IMR-90 (cell line): ENCODE results near the gene UNC93B1. TPM values are rescaled to one million over a fixed set of nuclear protein-coding genes. Genes with fewer than 3 reads are reported as not detected.

Source experiments
- ATAC-seq: fragments of 200-7000 bp; cut with Tn5 transposase; 2 replicates; pipeline ENCODE4 v1.9.1; 2020; ENCODE audit warnings: low read depth, mild to moderate bottlenecking, moderate library complexity
- BruUV-seq: library from RNA; stranded (reverse); fragments of 400-500 nt; replicated peaks from 2 replicates; lab custom pipeline; 2021; lab: Mats Ljungman, UMichigan
- CTCF ChIA-PET: fragments of 300-600 bp; formaldehyde crosslinking; extraction: SDS; loops from one replicate; lab custom pipeline; 2021; ENCODE audit warnings: antibody characterized with exemption; lab: Yijun Ruan, JAX
- POLR2A ChIA-PET: fragments of 300-600 bp; sonication (Branson Sonifier 250); formaldehyde crosslinking; loops from one replicate; lab custom pipeline; 2022; ENCODE audit warnings: antibody characterized with exemption; ENCODE audit not compliant: unreplicated experiment; lab: Charles Lee
- DNase-seq: peaks from one replicate; pipeline ENCODE4 v3.0.0; 2013
- H2AFZ ChIP-seq: replicated peaks from 2 replicates; pipeline ENCODE3; 2013; ENCODE audit warnings: low read length, mild to moderate bottlenecking; ENCODE audit not compliant: poor library complexity
- H2AK5ac ChIP-seq: 2 replicates; pipeline ENCODE4 v1.6.1; 2013; ENCODE audit warnings: low read depth, low read length, inconsistent platforms
- H2AK9ac ChIP-seq: replicated peaks from 2 replicates; pipeline ENCODE3; 2013; ENCODE audit warnings: mild to moderate bottlenecking, low read depth, low read length, moderate library complexity; ENCODE audit not compliant: poor library complexity
- H2BK120ac ChIP-seq: 2 replicates; pipeline ENCODE4 v1.6.1; 2013; ENCODE audit warnings: low read depth, low read length, inconsistent platforms
- H2BK15ac ChIP-seq: 3 replicates; pipeline ENCODE4 v1.6.1; 2013; ENCODE audit warnings: low read depth, low read length, inconsistent platforms
- H2BK20ac ChIP-seq: 2 replicates; pipeline ENCODE4 v1.6.1; 2013; ENCODE audit warnings: low read depth, mild to moderate bottlenecking, inconsistent platforms, low read length, moderate library complexity
- H2BK5ac ChIP-seq: 2 replicates; pipeline ENCODE4 v1.6.1; 2013; ENCODE audit warnings: mild to moderate bottlenecking, low read depth, low read length, inconsistent platforms; ENCODE audit not compliant: poor library complexity, severe bottlenecking
- H3K14ac ChIP-seq: replicated peaks from 2 replicates; pipeline ENCODE4 v1.6.1; 2013; ENCODE audit warnings: low read depth, low read length, inconsistent platforms
- H3K18ac ChIP-seq: 2 replicates; pipeline ENCODE4 v1.6.1; 2013; ENCODE audit warnings: low read depth, low read length, control low read depth
- H3K23ac ChIP-seq: 2 replicates; pipeline ENCODE4 v1.6.1; 2013; ENCODE audit warnings: low read depth, low read length, inconsistent platforms
- H3K27ac ChIP-seq: 2 replicates; pipeline ENCODE4 v1.5.1; 2013; ENCODE audit warnings: mild to moderate bottlenecking, control low read depth, low read length; ENCODE audit not compliant: insufficient read depth
- H3K27me3 ChIP-seq: 2 replicates; pipeline ENCODE4 v1.6.1; 2013; ENCODE audit warnings: low read length; ENCODE audit not compliant: control insufficient read depth, insufficient read depth
- H3K36me3 ChIP-seq: 2 replicates; pipeline ENCODE4 v1.6.1; 2013; ENCODE audit warnings: low read length, mixed read lengths; ENCODE audit not compliant: control insufficient read depth, insufficient read depth
- H3K4ac ChIP-seq: 2 replicates; pipeline ENCODE4 v1.6.1; 2013; ENCODE audit warnings: low read depth, low read length, inconsistent platforms
- H3K4me1 ChIP-seq: 2 replicates; pipeline ENCODE4 v1.6.1; 2013; ENCODE audit warnings: low read length, mixed read lengths; ENCODE audit not compliant: control insufficient read depth, insufficient read depth
- H3K4me2 ChIP-seq: 2 replicates; pipeline ENCODE4 v1.6.1; 2013; ENCODE audit warnings: low read depth, mild to moderate bottlenecking, control low read depth, low read length, moderate library complexity
- H3K4me3 ChIP-seq: 2 replicates; pipeline ENCODE4 v1.5.1; 2013; ENCODE audit warnings: low read depth, mild to moderate bottlenecking, control low read depth, low read length, moderate library complexity; ENCODE audit not compliant: insufficient read depth
- H3K56ac ChIP-seq: 2 replicates; pipeline ENCODE4 v1.6.1; 2013; ENCODE audit warnings: low read length, inconsistent platforms; ENCODE audit not compliant: insufficient read depth; ENCODE audit errors: extremely low read depth
- H3K79me1 ChIP-seq, 2 experiments: 2 replicates each; pipeline ENCODE4 v1.6.1; 2013; ENCODE audit warnings: low read length in 2 of 2, inconsistent platforms in 1 of 2, low read depth in 1 of 2
- H3K9ac ChIP-seq: 2 replicates; pipeline ENCODE4 v1.6.1; 2013; ENCODE audit warnings: low read depth, low read length, control low read depth
- H3K9me1 ChIP-seq: 2 replicates; pipeline ENCODE4 v1.6.1; 2013; ENCODE audit warnings: low read length, inconsistent platforms; ENCODE audit not compliant: insufficient read depth
- H3K9me3 ChIP-seq: 2 replicates; pipeline ENCODE4 v1.6.1; 2013; ENCODE audit warnings: low read length; ENCODE audit not compliant: control insufficient read depth, insufficient read depth
- H4K20me1 ChIP-seq: 2 replicates; pipeline ENCODE4 v1.6.1; 2013; ENCODE audit warnings: low read length, inconsistent platforms; ENCODE audit not compliant: insufficient read depth
- H4K5ac ChIP-seq: 2 replicates; pipeline ENCODE4 v1.6.1; 2013; ENCODE audit warnings: mild to moderate bottlenecking, low read depth, low read length, control low read depth
- H4K8ac ChIP-seq, 2 experiments: 2 replicates each; pipeline ENCODE4 v1.6.1; 2013; ENCODE audit warnings: low read depth in 2 of 2, low read length in 2 of 2, control low read depth in 1 of 2, inconsistent platforms in 1 of 2
- H4K91ac ChIP-seq: 2 replicates; pipeline ENCODE4 v1.6.1; 2013; ENCODE audit warnings: low read depth, low read length, inconsistent platforms; ENCODE audit not compliant: insufficient read depth
- CEBPB ChIP-seq: IDR thresholded peaks from 2 replicates; pipeline ENCODE4 v1.6.1; 2012; ENCODE audit warnings: low read depth, low read length, improper control_type of control experiment
- FOS ChIP-seq: fragments of 150-350 bp; IDR thresholded peaks from 2 replicates; pipeline ENCODE4 v1.6.1; 2016; ENCODE audit warnings: low read depth, low read length
- MAFK ChIP-seq: IDR thresholded peaks from 2 replicates; pipeline ENCODE4 v1.6.1; 2012; ENCODE audit warnings: low read depth, low read length, improper control_type of control experiment
- MAZ ChIP-seq: IDR thresholded peaks from 2 replicates; pipeline ENCODE4 v1.6.1; 2012; ENCODE audit warnings: low read depth, mild to moderate bottlenecking, low read length, improper control_type of control experiment, moderate library complexity, borderline replicate concordance
- NFE2L2 ChIP-seq: fragments of 150-350 bp; IDR thresholded peaks from 2 replicates; pipeline ENCODE4 v1.6.1; 2016; ENCODE audit warnings: low read depth, mild to moderate bottlenecking, low read length
- POLR2A ChIP-seq: IDR thresholded peaks from 2 replicates; pipeline ENCODE4 v1.6.1; 2012; ENCODE audit warnings: mild to moderate bottlenecking, low read depth, low read length
- RAD21 ChIP-seq: IDR thresholded peaks from 2 replicates; pipeline ENCODE4 v1.6.1; 2012; ENCODE audit warnings: low read length, improper control_type of control experiment
- RFX5 ChIP-seq: IDR thresholded peaks from 2 replicates; pipeline ENCODE4 v1.8.0; 2012; ENCODE audit warnings: low read depth, mild to moderate bottlenecking, low read length, moderate library complexity
- SMC3 ChIP-seq: fragments of 150-350 bp; IDR thresholded peaks from 2 replicates; pipeline ENCODE4 v1.6.1; 2016; ENCODE audit warnings: low read depth, mild to moderate bottlenecking, antibody characterized with exemption, low read length, moderate library complexity
- WGBS, 2 experiments: methylation state at CpG; one replicate each; pipeline versions ENCODE4 v1.1.5 to v1.1.7; 2013; ENCODE audit warnings: missing lambda C conversion rate in 2 of 2; ENCODE audit not compliant: insufficient read length in 1 of 2; ENCODE audit errors: extremely low coverage in 2 of 2; 5-methylcytosine and 5-hydroxymethylcytosine counted together
- dilution Hi-C: fragments of 300-500 bp; cut with HindIII; formaldehyde crosslinking; loops from one replicate; pipeline ENCODE4 v1.14.3; 2018; ENCODE audit warnings: low sequenced_read_pairs; ENCODE audit not compliant: unreplicated experiment
- in situ Hi-C: fragments of 300-500 bp; cut with MboI; formaldehyde crosslinking; loops from 3 replicates; pipeline ENCODE4 v1.14.3; 2019; ENCODE audit warnings: low sequenced_read_pairs, inconsistent platforms, mixed read lengths
- intact Hi-C: fragments of 100-400 bp; cut with micrococcal nuclease; formaldehyde crosslinking; loops from 2 replicates; pipeline ENCODE4 v1.10.0; 2022
- polyA plus RNA-seq, 3 experiments: library from polyadenylated mRNA; depleted of rRNA; stranded (reverse); fragments of >200 nt; gene quantifications; 2 replicates each; pipeline ENCODE4 v1.2.3, GENCODE V29; 2012; ENCODE audit warnings: low replicate concordance in 1 of 3
- total RNA-seq: library from RNA; depleted of rRNA; stranded (reverse); fragments of >200 nt; gene quantifications from 2 replicates; pipeline ENCODE4 v1.2.3, GENCODE V29; 2012
- TF ChIP-seq, protein P1 (sequence below): conservative IDR thresholded peaks from 2 replicates; pipeline ENCODE4 v1.5.1; 2012; ENCODE audit warnings: mild to moderate bottlenecking, low read depth, low read length, improper control_type of control experiment
- TF ChIP-seq, protein P2 (sequence below): fragments of 150-350 bp; IDR thresholded peaks from 2 replicates; pipeline ENCODE4 v1.6.1; 2016; ENCODE audit warnings: low read depth, mild to moderate bottlenecking, low read length, moderate library complexity, borderline replicate concordance
- TF ChIP-seq, protein P3 (sequence below): fragments of 150-350 bp; IDR thresholded peaks from 2 replicates; pipeline ENCODE4 v1.6.1; 2017; ENCODE audit warnings: mild to moderate bottlenecking, antibody characterized with exemption, low read length, low read depth

UNC93B1 gene
- total and polyA plus RNA-seq, 2 of the 4 experiments (the other 2 are of a cell fraction): 10.9 to 19.2 TPM

DNA sequence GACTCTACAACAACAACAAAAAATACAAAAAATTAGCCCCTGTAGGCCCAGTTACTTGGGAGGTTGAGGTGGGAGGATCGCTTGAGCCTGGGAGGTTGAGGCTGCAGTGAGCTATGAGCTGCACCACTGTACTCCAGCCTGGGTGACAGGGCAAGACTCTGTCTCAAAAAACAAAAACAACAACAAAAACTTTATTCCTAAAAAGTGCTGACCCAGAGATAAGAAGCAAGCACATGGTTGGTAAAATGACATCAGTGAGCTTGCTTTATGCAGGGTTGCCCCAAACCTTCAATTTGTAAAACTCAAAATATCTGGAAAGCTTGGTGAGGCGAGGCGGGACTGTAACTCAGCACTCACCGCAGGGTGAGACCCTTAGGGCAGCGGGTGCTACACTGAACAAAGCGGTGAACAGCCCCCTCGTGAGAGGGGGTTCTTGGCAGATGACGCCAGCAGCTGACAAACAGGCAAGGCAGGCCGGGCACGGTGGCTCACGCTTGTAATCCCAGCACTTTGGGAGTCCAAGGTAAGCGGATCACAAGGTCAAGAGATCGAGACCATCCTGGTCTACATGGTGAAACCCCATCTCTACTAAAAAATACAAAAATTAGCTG is 31.5 kb upstream of the UNC93B1 start:
- Histone ChIP-seq H3K9me3 (no peaks in the 10 kb centered on the region), H2AK9ac (no peak overlapping the region), H3K36me3 (peaks cover 11% of the 10 kb centered on the region; the same call in 1 of the 2 replicates), H4K8ac (no peak overlapping the region), H3K4ac (no peak overlapping the region), H4K5ac (no peak overlapping the region), H2BK5ac (no peak overlapping the region), H3K4me1 (peaks cover 21% of the 10 kb centered on the region), H2AFZ (no peak overlapping the region), H3K27ac (no peak overlapping the region), H3K4me2 (no peak overlapping the region), H3K4me3 (no peak overlapping the region), H2BK120ac (no peak overlapping the region), H3K27me3 (no peaks in the 10 kb centered on the region), H2BK15ac (no peak overlapping the region), H3K23ac (no peak overlapping the region), H4K20me1 (no peaks in the 10 kb centered on the region), H3K14ac (no peak overlapping the region), H3K18ac (no peak overlapping the region), H3K9me1 (no peaks in the 10 kb centered on the region), H3K9ac (no peak overlapping the region), H2AK5ac (no peak overlapping the region), H3K56ac (no peak overlapping the region), H4K91ac (no peak overlapping the region), H2BK20ac (no peak overlapping the region), H3K79me1 (peaks cover 25 to 56% of the 10 kb centered on the region in 2 experiments)
- TF ChIP-seq, protein P1, sequence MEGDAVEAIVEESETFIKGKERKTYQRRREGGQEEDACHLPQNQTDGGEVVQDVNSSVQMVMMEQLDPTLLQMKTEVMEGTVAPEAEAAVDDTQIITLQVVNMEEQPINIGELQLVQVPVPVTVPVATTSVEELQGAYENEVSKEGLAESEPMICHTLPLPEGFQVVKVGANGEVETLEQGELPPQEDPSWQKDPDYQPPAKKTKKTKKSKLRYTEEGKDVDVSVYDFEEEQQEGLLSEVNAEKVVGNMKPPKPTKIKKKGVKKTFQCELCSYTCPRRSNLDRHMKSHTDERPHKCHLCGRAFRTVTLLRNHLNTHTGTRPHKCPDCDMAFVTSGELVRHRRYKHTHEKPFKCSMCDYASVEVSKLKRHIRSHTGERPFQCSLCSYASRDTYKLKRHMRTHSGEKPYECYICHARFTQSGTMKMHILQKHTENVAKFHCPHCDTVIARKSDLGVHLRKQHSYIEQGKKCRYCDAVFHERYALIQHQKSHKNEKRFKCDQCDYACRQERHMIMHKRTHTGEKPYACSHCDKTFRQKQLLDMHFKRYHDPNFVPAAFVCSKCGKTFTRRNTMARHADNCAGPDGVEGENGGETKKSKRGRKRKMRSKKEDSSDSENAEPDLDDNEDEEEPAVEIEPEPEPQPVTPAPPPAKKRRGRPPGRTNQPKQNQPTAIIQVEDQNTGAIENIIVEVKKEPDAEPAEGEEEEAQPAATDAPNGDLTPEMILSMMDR: no peak
- TF ChIP-seq, protein P2, sequence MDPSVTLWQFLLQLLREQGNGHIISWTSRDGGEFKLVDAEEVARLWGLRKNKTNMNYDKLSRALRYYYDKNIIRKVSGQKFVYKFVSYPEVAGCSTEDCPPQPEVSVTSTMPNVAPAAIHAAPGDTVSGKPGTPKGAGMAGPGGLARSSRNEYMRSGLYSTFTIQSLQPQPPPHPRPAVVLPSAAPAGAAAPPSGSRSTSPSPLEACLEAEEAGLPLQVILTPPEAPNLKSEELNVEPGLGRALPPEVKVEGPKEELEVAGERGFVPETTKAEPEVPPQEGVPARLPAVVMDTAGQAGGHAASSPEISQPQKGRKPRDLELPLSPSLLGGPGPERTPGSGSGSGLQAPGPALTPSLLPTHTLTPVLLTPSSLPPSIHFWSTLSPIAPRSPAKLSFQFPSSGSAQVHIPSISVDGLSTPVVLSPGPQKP: no peak
- TF ChIP-seq NFE2L2 (no peak), MAFK (no peak), POLR2A (no peak), MAZ (no peak), SMC3 (no peak), RFX5 (no peak), FOS (no peak), CEBPB (no peak), RAD21 (no peak)
- TF ChIP-seq, protein P3, sequence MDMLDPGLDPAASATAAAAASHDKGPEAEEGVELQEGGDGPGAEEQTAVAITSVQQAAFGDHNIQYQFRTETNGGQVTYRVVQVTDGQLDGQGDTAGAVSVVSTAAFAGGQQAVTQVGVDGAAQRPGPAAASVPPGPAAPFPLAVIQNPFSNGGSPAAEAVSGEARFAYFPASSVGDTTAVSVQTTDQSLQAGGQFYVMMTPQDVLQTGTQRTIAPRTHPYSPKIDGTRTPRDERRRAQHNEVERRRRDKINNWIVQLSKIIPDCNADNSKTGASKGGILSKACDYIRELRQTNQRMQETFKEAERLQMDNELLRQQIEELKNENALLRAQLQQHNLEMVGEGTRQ: no peak
- ATAC-seq: no peak
- WGBS, 2 experiments: 87% methylated on average over 4 of the region's 13 CpGs; no CpG with 5 or more reads in 1 of the 2 experiments
- POLR2A ChIA-PET: no interaction called here
- DNase-seq: no peak
- CTCF ChIA-PET: no interaction called here
- no TSS peak for BruUV-seq
- intact Hi-C loops: no loop called here
- dilution Hi-C loops: no loop called here
- in situ Hi-C loops: no loop called here
